AG04450 (cell line): Measurements from ENCODE around the gene MARCHF2. TPM values are rescaled to one million over a fixed set of nuclear protein-coding genes. Genes with fewer than 3 reads are reported as not detected.
"Not testable (repeated sequence)": the region's sequence is repeated elsewhere in the genome, so short reads cannot be mapped to it uniquely, and the experiment has no call there.

ENCODE experiments used
- CTCF ChIA-PET: fragments of 300-600, 350-600 bp; formaldehyde crosslinking; extraction: SDS; loops from one replicate; lab custom pipeline; 2022; ENCODE audit warnings: antibody characterized with exemption, inconsistent platforms; lab: Charles Lee
- POLR2A ChIA-PET: fragments of 350-600 bp; formaldehyde crosslinking; extraction: SDS; loops from one replicate; lab custom pipeline; 2021; ENCODE audit warnings: antibody characterized with exemption, inconsistent platforms; lab: Yijun Ruan, JAX
- DNase-seq: peaks from one replicate; pipeline ENCODE4 v3.0.0-alpha.2; 2011; ENCODE audit warnings: low read depth, low spot score
- H3K27ac ChIP-seq: one replicate; pipeline ENCODE4 v1.5.1; 2012; ENCODE audit warnings: low read depth, low read length, control low read depth
- H3K27me3 ChIP-seq: one replicate; pipeline ENCODE4 v1.6.0; 2012; ENCODE audit warnings: low read length; ENCODE audit not compliant: control insufficient read depth, insufficient read depth
- H3K4me3 ChIP-seq: 2 replicates; pipeline ENCODE4 v1.5.1; 2011; ENCODE audit warnings: mild to moderate bottlenecking, low read depth, low read length, control low read depth
- H3K9me3 ChIP-seq: 2 replicates; pipeline ENCODE4 v1.5.1; 2012; ENCODE audit warnings: low read length; ENCODE audit not compliant: control insufficient read depth, insufficient read depth
- polyA plus RNA-seq: library from polyadenylated mRNA; depleted of rRNA; stranded (reverse); fragments of >200 nt; gene quantifications from 2 replicates; pipeline ENCODE4 v1.2.3, GENCODE V29; 2011
- TF ChIP-seq, protein P1 (sequence below): IDR thresholded peaks from 2 replicates; pipeline ENCODE4 v1.5.1; 2011; ENCODE audit warnings: low read depth, low read length, control low read depth, inconsistent platforms

MARCHF2 gene
- polyA plus RNA-seq, 1 experiment: 14.7 TPM

DNA sequence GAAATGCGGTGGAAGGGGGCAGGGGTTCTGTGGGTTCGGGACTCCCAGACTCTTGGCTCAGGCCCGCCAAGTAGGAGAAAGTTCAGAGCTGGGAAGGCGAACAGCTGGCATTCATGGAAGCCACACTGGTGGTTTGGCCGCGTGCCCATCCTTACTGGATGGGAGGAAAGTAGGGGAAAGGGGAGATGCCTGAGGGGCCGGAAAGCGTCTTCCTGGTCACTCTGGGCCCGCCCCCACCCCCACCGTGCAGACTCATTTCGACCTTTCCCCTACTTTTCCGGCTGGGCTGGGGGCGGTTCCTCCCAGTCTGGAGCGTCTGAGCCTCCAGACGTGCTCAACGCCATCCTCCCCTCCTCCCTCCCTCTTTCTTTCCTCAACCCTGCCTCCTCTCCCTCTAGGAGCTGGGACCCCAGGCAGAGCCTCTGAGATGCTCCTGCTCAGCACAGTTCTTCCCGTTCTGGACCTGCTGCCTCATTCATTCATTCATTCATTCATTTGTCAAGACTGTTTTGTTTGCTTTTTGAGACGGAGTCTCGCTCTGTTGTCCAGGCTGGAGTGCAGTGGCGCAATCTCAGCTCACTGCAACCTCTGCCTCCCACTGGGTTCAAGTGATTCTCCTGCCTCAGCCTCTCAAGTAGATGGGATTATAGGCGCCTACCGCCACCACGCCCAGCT lies 45.6 kb upstream of the MARCHF2 start:
- ChIA-PET POLR2A (interaction anchor here (0.6 to 1.9 kb wide), 7 partner anchors 12 to 130 kb away, joined by 3 to 18 read pairs (median 7); partner anchors contain the start of gene RAB11B), CTCF (interaction anchor here (1.5 to 2.3 kb wide), 2 partner anchors 14 to 19 kb away, joined by 6 to 17 read pairs; no protein-coding TSS in a partner anchor)
- Histone ChIP-seq H3K4me3 (peak overlapping the region; percentile 37), H3K27ac (peak overlapping the region; percentile 52), H3K27me3 (peaks cover 3% of the 10 kb centered on the region), H3K9me3 (peaks cover 5% of the 10 kb centered on the region; the same call in 1 of the 2 replicates)
- peak; percentile 96 for DNase-seq
- TF ChIP-seq, protein P1, sequence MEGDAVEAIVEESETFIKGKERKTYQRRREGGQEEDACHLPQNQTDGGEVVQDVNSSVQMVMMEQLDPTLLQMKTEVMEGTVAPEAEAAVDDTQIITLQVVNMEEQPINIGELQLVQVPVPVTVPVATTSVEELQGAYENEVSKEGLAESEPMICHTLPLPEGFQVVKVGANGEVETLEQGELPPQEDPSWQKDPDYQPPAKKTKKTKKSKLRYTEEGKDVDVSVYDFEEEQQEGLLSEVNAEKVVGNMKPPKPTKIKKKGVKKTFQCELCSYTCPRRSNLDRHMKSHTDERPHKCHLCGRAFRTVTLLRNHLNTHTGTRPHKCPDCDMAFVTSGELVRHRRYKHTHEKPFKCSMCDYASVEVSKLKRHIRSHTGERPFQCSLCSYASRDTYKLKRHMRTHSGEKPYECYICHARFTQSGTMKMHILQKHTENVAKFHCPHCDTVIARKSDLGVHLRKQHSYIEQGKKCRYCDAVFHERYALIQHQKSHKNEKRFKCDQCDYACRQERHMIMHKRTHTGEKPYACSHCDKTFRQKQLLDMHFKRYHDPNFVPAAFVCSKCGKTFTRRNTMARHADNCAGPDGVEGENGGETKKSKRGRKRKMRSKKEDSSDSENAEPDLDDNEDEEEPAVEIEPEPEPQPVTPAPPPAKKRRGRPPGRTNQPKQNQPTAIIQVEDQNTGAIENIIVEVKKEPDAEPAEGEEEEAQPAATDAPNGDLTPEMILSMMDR: no peak

DNA sequence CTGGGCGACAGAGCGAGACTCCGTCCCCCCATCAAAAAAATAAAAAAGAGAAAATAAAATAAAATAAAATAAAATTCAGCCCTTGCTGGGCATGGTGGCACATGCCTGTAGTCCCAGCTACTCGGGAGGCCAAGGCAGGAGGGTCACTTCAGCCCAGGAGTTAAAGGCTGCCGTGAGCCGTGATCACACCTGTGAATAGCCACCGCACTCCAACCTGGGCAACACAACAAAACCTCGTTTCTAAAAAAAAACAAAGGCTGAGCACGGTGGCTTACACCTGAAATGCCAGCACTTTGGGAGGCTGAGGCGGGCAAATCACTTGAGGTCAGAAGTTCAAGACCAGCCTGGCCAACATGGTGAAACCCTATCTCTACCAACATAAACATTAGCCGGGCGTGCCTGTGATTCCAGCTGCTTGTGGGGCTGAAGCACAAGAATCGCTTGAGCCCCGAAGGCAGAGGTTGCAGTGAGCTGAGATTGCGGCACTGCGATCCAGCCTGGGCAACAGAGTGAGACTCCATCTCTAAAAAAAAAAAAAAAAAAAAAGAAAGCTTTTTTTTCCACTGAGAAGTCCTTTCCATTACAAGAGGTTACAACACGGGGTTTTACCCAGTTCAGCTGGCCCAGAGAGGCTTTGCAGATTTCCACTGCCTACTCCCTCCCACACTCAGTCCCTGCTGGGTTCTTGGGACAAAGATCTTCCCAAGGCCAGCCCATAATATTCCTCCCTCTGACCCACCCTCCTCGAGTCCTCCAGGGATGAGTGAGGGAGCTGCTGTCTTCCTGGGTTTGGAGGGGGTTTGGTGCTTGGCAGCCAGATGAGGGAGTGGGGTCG lies 42.7 kb upstream of the MARCHF2 start:
- Histone ChIP-seq H3K27me3 (peaks cover 3% of the 10 kb centered on the region), H3K9me3 (peaks cover 5% of the 10 kb centered on the region; the same call in 1 of the 2 replicates), H3K4me3 (no peak overlapping the region), H3K27ac (no peak overlapping the region)
- TF ChIP-seq, protein P1: no peak
- no peak for DNase-seq
- POLR2A ChIA-PET: interaction anchor here (0.7 to 1.6 kb wide), 4 partner anchors 8 to 53 kb away, joined by 4 to 7 read pairs (median 5); partner anchors contain the start of gene RAB11B
- CTCF ChIA-PET: interaction anchor here (0.6 to 2.5 kb wide), 2 partner anchors 16 to 19 kb away, joined by 4 to 12 read pairs; no protein-coding TSS in a partner anchor

DNA sequence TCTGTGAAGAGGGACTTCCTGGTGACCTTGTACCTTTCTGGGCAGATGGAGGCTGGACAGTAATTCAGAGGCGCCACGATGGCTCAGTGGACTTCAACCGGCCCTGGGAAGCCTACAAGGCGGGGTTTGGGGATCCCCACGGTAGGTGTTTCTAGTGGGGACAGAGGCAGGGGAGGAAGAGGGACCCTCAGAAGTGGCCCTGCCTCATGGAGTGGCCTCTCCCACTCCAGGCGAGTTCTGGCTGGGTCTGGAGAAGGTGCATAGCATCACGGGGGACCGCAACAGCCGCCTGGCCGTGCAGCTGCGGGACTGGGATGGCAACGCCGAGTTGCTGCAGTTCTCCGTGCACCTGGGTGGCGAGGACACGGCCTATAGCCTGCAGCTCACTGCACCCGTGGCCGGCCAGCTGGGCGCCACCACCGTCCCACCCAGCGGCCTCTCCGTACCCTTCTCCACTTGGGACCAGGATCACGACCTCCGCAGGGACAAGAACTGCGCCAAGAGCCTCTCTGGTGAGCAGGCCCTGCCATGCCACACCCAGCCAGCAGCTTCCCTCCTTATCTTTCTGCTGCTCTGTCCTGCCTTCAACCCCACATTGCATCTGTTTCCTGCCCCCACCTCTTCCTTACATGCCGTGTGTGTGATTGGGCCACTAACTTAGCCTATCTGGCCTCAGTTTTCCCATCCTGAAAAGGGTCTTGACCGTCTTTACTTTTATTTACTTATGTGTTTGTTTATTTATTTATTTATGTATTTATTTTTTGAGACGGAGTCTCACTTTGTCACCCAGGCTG lies 41.9 kb upstream of the MARCHF2 start:
- ChIA-PET CTCF (interaction anchor here (0.6 to 2.5 kb wide), 2 partner anchors 17 to 19 kb away, joined by 4 to 12 read pairs; no protein-coding TSS in a partner anchor), POLR2A (interaction anchor here (0.7 to 1.6 kb wide), 3 partner anchors 9 to 20 kb away, joined by 4 to 7 read pairs (median 6); partner anchors contain the start of gene RAB11B)
- TF ChIP-seq, protein P1: no peak
- Histone ChIP-seq H3K27me3 (no peaks in the 10 kb centered on the region), H3K9me3 (peaks cover 2% of the 10 kb centered on the region; the same call in 1 of the 2 replicates), H3K27ac (no peak overlapping the region), H3K4me3 (no peak overlapping the region)
- no peak for DNase-seq

DNA sequence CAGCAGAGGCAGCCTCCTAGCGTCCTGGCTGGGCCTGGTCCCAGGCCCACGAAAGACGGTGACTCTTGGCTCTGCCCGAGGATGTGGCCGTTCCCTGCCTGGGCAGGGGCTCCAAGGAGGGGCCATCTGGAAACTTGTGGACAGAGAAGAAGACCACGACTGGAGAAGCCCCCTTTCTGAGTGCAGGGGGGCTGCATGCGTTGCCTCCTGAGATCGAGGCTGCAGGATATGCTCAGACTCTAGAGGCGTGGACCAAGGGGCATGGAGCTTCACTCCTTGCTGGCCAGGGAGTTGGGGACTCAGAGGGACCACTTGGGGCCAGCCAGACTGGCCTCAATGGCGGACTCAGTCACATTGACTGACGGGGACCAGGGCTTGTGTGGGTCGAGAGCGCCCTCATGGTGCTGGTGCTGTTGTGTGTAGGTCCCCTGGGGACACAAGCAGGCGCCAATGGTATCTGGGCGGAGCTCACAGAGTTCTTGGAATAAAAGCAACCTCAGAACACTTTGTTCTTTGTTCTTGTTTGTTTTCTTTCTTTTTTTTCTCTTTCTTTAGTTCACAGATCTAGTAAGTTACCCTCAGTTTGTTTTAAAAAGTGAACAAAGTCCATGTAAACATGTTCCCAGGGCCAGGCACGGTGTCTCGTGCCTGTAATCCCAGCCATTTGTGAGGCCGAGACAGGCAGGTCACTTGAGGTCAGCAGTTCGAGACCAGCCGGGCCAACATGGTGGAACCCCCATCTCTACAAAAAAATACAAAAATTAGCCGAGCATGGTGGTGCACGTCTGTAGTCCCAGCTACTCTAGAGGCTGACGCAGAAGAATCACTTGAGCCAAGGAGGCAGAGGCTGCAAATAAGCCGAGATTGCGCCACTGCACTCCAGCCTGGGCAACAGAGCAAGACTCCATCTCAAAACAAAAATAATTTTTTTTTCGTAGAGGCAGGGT lies 39.0 kb upstream of the MARCHF2 start:
- TF ChIP-seq, protein P1: no peak
- no peak overlapping the region for H3K27ac ChIP-seq
- CTCF ChIA-PET: interaction anchor here (0.6 kb wide), 1 partner anchor 16 kb away, joined by 3 read pairs; the partner anchor contains the start of gene RAB11B
- no peaks in the 10 kb centered on the region; the same call in 1 of the 2 replicates for H3K9me3 ChIP-seq
- no peak overlapping the region for H3K4me3 ChIP-seq
- H3K27me3 ChIP-seq: no peaks in the 10 kb centered on the region
- DNase-seq: no peak
- POLR2A ChIA-PET: no interaction called here

DNA sequence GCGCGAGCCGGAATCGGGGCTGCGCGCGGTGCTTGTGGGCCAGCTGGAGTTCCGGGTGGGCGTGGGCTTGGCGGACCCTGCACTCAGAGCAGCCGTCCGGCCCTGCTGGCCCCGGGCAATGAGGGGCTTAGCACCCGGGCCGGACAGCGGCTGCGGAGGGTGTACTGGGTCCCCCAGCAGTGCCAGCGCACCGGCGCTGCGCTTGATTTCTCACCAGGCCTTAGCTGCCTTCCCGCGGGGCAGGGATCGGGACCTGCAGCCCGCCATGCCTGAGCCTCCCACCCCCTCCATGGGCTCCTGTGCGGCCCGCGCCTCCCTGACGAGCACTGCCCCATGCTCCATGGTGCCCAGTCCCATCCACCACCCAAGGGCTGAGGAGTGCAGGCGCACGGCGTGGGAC lies 37.3 kb upstream of the MARCHF2 start:
- POLR2A ChIA-PET, H3K27ac ChIP-seq, H3K4me3 ChIP-seq: not testable (repeated sequence)

DNA sequence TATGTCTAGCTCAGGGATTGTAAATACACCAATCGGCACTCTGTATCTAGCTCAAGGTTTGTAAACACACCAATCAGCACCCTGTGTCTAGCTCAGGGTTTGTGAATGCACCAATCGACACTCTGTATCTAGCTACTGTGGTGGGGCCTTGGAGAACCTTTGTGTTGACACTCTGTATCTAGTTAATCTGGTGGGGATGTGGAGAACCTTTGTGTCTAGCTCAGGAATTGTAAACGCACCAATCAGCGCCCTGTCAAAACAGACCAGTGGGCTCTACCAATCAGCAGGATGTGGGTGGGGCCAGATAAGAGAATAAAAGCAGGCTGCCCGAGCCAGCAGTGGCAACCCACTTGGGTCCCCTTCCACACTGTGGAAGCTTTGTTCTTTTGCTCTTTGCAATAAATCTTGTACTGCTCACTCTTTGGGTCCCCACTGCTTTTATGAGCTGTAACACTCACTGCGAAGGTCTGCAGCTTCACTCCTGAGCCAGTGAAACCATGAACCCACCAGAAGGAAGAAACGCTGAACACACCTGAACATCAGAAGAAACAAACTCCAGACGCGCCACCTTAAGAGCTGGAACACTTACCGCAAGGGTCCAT lies 36.6 kb upstream of the MARCHF2 start:
- H3K27me3 ChIP-seq, DNase-seq, H3K4me3 ChIP-seq, H3K9me3 ChIP-seq, H3K27ac ChIP-seq, CTCF ChIA-PET, POLR2A ChIA-PET: not testable (repeated sequence)

More for the DNA sequence above, 37.3 kb upstream of the MARCHF2 start:
- H3K9me3 ChIP-seq, DNase-seq, CTCF ChIA-PET, H3K27me3 ChIP-seq: not testable (repeated sequence)
